HepG2 (cell line): Measurements from ENCODE around the gene SRSF8. TPM values are rescaled to one million over a fixed set of nuclear protein-coding genes. Genes with fewer than 3 reads are reported as not detected.

Experiments
- ATAC-seq: fragments of 200-7000 bp; cut with Tn5 transposase; 3 replicates; pipeline ENCODE4 v1.9.1; 2020; ENCODE audit warnings: mild to moderate bottlenecking, moderate library complexity
- BruUV-seq: library from RNA; stranded (reverse); fragments of 400-500 nt; replicated peaks from 2 replicates; lab custom pipeline; 2021; lab: Mats Ljungman, UMichigan
- CTCF ChIA-PET: fragments of 300-600 bp; formaldehyde crosslinking; extraction: SDS; loops from one replicate; lab custom pipeline; 2021; ENCODE audit warnings: low total read pairs, inconsistent platforms, low intra/inter-chr PET ratio; lab: Yijun Ruan, JAX
- POLR2A ChIA-PET: fragments of 350-600 bp; sonication (Branson Sonifier 250); formaldehyde crosslinking; loops from one replicate; lab custom pipeline; 2020; ENCODE audit warnings: antibody characterized with exemption, inconsistent platforms; lab: Yijun Ruan, JAX
- DNase-seq: peaks from one replicate; pipeline ENCODE4 v3.0.0-alpha.2; 2015; ENCODE audit warnings: low spot score
- FAIRE-seq: peaks from 3 replicates; lab custom pipeline; 2011; peaks lifted over from hg19 to GRCh38; lab: Jason Lieb, UNC
- H2AFZ ChIP-seq: one replicate; pipeline ENCODE4 v1.6.1; 2011; ENCODE audit warnings: low read length, inconsistent platforms
- H3K27ac ChIP-seq: fragments of 300-600 bp; 3 replicates; pipeline ENCODE4 v1.8.0; 2011; ENCODE audit warnings: mixed run types, mild to moderate bottlenecking, mixed read lengths, low read length, inconsistent platforms; ENCODE audit not compliant: insufficient read depth; ENCODE audit errors: extremely low read length
- H3K27me3 ChIP-seq, 2 experiments: fragments of 200-600 bp in 1 of 2; 2 replicates in 1 of 2; 3 replicates in 1 of 2; pipeline versions ENCODE4 v1.6.0 to v1.8.0; 2011; ENCODE audit warnings: low read length in 2 of 2, mild to moderate bottlenecking in 2 of 2, moderate library complexity in 2 of 2, inconsistent platforms in 1 of 2; ENCODE audit not compliant: insufficient read depth in 2 of 2, control insufficient read depth in 1 of 2
- H3K36me3 ChIP-seq, 2 experiments: fragments of 200-600 bp in 1 of 2; replicated peaks in 1 of 2; 2 replicates in 1 of 2; 3 replicates in 1 of 2; pipeline versions ENCODE4 v1.5.1 to v1.8.0; 2011; ENCODE audit warnings: low read length in 2 of 2, inconsistent platforms in 1 of 2; ENCODE audit not compliant: insufficient read depth in 2 of 2, control insufficient read depth in 1 of 2
- H3K4me1 ChIP-seq: 2 replicates; pipeline ENCODE4 v1.5.1; 2012; ENCODE audit warnings: low read length, inconsistent platforms; ENCODE audit not compliant: insufficient read depth
- H3K4me2 ChIP-seq: 2 replicates; pipeline ENCODE4 v1.6.0; 2011; ENCODE audit warnings: low read depth, low read length, inconsistent platforms
- H3K4me3 ChIP-seq, 3 experiments: fragments of 200-600 bp in 1 of 3; sonication (generic), shearing (Covaris generic) in 1 of 3; replicated peaks in 1 of 3; 2 replicates each; pipeline ENCODE4 v1.5.1; 2011 to 2016; ENCODE audit warnings: low read length in 3 of 3, inconsistent platforms in 2 of 3, low read depth in 2 of 3, mild to moderate bottlenecking in 2 of 3, control low read depth in 1 of 3, mixed read lengths in 1 of 3; ENCODE audit not compliant: insufficient read depth in 1 of 3
- H3K79me2 ChIP-seq: one replicate; pipeline ENCODE4 v1.6.1; 2011; ENCODE audit warnings: low read length, inconsistent platforms; ENCODE audit not compliant: insufficient read depth
- H3K9ac ChIP-seq: 2 replicates; pipeline ENCODE4 v1.6.0; 2011; ENCODE audit warnings: mild to moderate bottlenecking, low read depth, low read length, inconsistent platforms; ENCODE audit not compliant: insufficient read depth
- H3K9me3 ChIP-seq: 2 replicates; pipeline ENCODE4 v1.5.1; 2012; ENCODE audit warnings: mild to moderate bottlenecking, low read length
- H4K20me1 ChIP-seq: 2 replicates; pipeline ENCODE4 v1.6.0; 2011; ENCODE audit warnings: inconsistent platforms, mild to moderate bottlenecking, low read length, moderate library complexity; ENCODE audit not compliant: insufficient read depth
- CERS6 ChIP-seq: sonication (generic); formaldehyde crosslinking; IDR thresholded peaks from 2 replicates; pipeline ENCODE4 v1.5.0; 2020; ENCODE audit warnings: missing genetic modification reagents
- ERF ChIP-seq: IDR thresholded peaks from 2 replicates; pipeline ENCODE4 v1.6.1; 2018; ENCODE audit warnings: missing biosample characterization, missing genetic modification reagents
- NR3C1 ChIP-seq: sonication (generic); formaldehyde crosslinking; IDR thresholded peaks from 2 replicates; pipeline ENCODE4 v1.4.0; 2020; ENCODE audit warnings: missing genetic modification reagents
- SNAPC4 ChIP-seq: sonication (generic); formaldehyde crosslinking; IDR thresholded peaks from 2 replicates; pipeline ENCODE4 v1.4.0; 2020; ENCODE audit warnings: mild to moderate bottlenecking, missing genetic modification reagents
- SNRNP70 ChIP-seq: fragments of 200-400 bp; formaldehyde crosslinking; IDR thresholded peaks from 2 replicates; pipeline ENCODE4 v1.6.1; 2017; ENCODE audit warnings: mild to moderate bottlenecking, low read depth, low read length, moderate library complexity
- SP4 ChIP-seq: sonication (generic); formaldehyde crosslinking; IDR thresholded peaks from 2 replicates; pipeline ENCODE4 v1.8.1; 2023; ENCODE audit warnings: mild to moderate bottlenecking, missing genetic modification reagents
- TARDBP ChIP-seq: sonication (generic); formaldehyde crosslinking; IDR thresholded peaks from 2 replicates; pipeline ENCODE4 v1.8.0; 2022; ENCODE audit warnings: mild to moderate bottlenecking, missing genetic modification reagents
- ZNF232 ChIP-seq: sonication (generic); formaldehyde crosslinking; IDR thresholded peaks from 2 replicates; pipeline ENCODE4 v1.4.0; 2020; ENCODE audit warnings: missing genetic modification reagents, borderline replicate concordance
- ZNF280B ChIP-seq: sonication (generic); formaldehyde crosslinking; IDR thresholded peaks from 2 replicates; pipeline ENCODE4 v1.5.0; 2020; ENCODE audit warnings: missing genetic modification reagents, mild to moderate bottlenecking, borderline replicate concordance
- ZNF33A ChIP-seq: sonication (generic); formaldehyde crosslinking; IDR thresholded peaks from 2 replicates; pipeline ENCODE4 v1.5.1; 2020; ENCODE audit warnings: missing genetic modification reagents, mild to moderate bottlenecking, moderate library complexity, borderline replicate concordance
- ZNF44 ChIP-seq: sonication (generic); formaldehyde crosslinking; IDR thresholded peaks from 2 replicates; pipeline ENCODE4 v1.5.1; 2020; ENCODE audit warnings: mild to moderate bottlenecking, missing genetic modification reagents
- WGBS: methylation state at CpG from one replicate; pipeline ENCODE4 v1.1.6; 2017; ENCODE audit warnings: low lambda C conversion rate; 5-methylcytosine and 5-hydroxymethylcytosine counted together
- in situ Hi-C: cut with HindIII; loops from 2 replicates; pipeline ENCODE4 v1.10.0; 2017; ENCODE audit warnings: low pct_unique_long_range_greater_than_20kb; ENCODE audit not compliant: extremely low pct_ligation_motif_present
- intact Hi-C: fragments of 100-400 bp; cut with micrococcal nuclease; formaldehyde crosslinking; loops from one replicate; pipeline ENCODE4 v1.10.0; 2022; ENCODE audit not compliant: unreplicated experiment
- polyA plus RNA-seq, 8 experiments: library from polyadenylated mRNA; depleted of rRNA in 3 of 8; stranded (reverse) in 7 of 8; unstranded in 1 of 8; fragments of >200 nt; fragmentation: Illumina TruSeq in 4 of 8; extraction: Trizol in 4 of 8; gene quantifications; 2 replicates each; pipeline versions ENCODE4 v1.2.1 to v1.2.3, GENCODE V29; 2011 to 2016; ENCODE audit warnings: low read depth in 4 of 8, missing spikeins in 1 of 8, mixed read lengths in 1 of 8; ENCODE audit not compliant: insufficient read depth in 1 of 8
- total RNA-seq, 5 experiments: library from RNA; depleted of rRNA; stranded (reverse); fragments of >200 nt; fragmentation: Illumina TruSeq; extraction: Trizol; gene quantifications; 2 replicates each; pipeline ENCODE4 v1.2.3, GENCODE V29; 2016; ENCODE audit warnings: low read depth in 1 of 5

The SRSF8 gene
- total and polyA plus RNA-seq, 2 of the 13 experiments (the other 11 are each of a cell fraction or from before 2014, with no cell fraction given): 21.8 to 25.8 TPM

- no TSS peak for BruUV-seq
- DNase-seq (no peak), ATAC-seq (no peak), FAIRE-seq (no peak)
- CTCF ChIA-PET: no interaction called here
- H3K27me3 ChIP-seq: 0 out of 5 replicates have a peak, but pooled peaks cover 1 to 2% of the 10 kb centered on the region in 2 experiments
- no peak overlapping the region for H3K27ac ChIP-seq
- no peak overlapping the region for H3K4me2 ChIP-seq
- H3K79me2 ChIP-seq: no peaks in the 10 kb centered on the region
- H3K36me3 ChIP-seq: no peaks in the 10 kb centered on the region
- H3K9ac ChIP-seq: no peak overlapping the region
- POLR2A ChIA-PET: no interaction called here
- H4K20me1 ChIP-seq: no peaks in the 10 kb centered on the region
- H2AFZ ChIP-seq: no peak overlapping the region
- in situ Hi-C loops (loop anchor here (25.0 kb wide), 1 partner anchor 150 kb away; the partner anchor contains the start of gene SESN3), intact Hi-C loops (no loop called here)
- no peaks in the 10 kb centered on the region for H3K9me3 ChIP-seq
- H3K4me1 ChIP-seq: peaks cover 26% of the 10 kb centered on the region
- WGBS: 17% methylated on average over 1 of the region's 1 CpG
- TF ChIP-seq CERS6 (CRISPR knock-in tag) (no peak), ZNF280B (CRISPR knock-in tag) (no peak), ZNF232 (CRISPR knock-in tag) (no peak), TARDBP (no peak), SNAPC4 (no peak), ERF (CRISPR knock-in tag) (no peak), NR3C1 (CRISPR knock-in tag) (no peak), SNRNP70 (no peak), SP4 (CRISPR knock-in tag) (no peak), ZNF44 (CRISPR knock-in tag) (no peak), ZNF33A (CRISPR knock-in tag) (no peak)
- no peak overlapping the region for H3K4me3 ChIP-seq
Observed at GRCh38 chr11:95086836-95087570, 20.3 kb downstream of the SRSF8 start.
